ENCODE measurements around the gene ESYT3. TPM values are rescaled to one million over a fixed set of nuclear protein-coding genes. Genes with fewer than 3 reads are reported as not detected.

The ESYT3 gene, protein sequence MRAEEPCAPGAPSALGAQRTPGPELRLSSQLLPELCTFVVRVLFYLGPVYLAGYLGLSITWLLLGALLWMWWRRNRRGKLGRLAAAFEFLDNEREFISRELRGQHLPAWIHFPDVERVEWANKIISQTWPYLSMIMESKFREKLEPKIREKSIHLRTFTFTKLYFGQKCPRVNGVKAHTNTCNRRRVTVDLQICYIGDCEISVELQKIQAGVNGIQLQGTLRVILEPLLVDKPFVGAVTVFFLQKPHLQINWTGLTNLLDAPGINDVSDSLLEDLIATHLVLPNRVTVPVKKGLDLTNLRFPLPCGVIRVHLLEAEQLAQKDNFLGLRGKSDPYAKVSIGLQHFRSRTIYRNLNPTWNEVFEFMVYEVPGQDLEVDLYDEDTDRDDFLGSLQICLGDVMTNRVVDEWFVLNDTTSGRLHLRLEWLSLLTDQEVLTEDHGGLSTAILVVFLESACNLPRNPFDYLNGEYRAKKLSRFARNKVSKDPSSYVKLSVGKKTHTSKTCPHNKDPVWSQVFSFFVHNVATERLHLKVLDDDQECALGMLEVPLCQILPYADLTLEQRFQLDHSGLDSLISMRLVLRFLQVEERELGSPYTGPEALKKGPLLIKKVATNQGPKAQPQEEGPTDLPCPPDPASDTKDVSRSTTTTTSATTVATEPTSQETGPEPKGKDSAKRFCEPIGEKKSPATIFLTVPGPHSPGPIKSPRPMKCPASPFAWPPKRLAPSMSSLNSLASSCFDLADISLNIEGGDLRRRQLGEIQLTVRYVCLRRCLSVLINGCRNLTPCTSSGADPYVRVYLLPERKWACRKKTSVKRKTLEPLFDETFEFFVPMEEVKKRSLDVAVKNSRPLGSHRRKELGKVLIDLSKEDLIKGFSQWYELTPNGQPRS
- total RNA-seq, result under 1 TPM; 0.44 to 0.74 TPM

DNA sequence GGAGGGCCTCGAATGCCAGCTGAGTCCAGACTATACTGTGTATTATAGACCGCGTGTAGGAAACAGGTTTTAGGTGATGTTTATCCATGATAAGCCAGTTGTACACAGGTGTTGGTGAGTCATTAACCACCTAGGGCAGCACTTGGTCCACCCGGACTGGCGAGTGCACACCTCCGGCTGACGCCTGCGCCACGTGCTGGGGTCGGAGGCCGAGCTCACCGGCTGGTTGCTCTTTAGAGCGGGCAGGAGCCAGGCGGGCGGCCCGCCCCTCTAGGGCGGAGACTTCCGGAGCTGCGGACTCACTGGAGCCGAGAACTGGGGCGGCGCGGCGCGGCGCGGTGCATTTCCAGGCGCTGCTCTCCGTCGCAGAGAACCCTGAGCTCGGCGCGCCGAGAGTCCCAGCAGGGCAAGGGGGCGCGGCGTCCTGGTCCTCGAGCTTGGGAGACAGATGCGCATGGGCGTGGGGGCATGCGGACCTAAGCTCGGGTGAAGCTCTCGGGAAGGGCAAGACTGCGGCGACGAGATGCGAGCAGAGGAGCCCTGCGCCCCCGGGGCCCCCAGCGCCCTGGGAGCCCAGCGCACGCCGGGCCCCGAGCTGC lies at the start of gene ESYT3:
Gene ESYT3 (plus strand): TSS at position 341 of the 599 bp plus-strand sequence. CDS start 183 bp downstream, at position 524.
- Mint-ChIP-seq H3K27ac (no peak within 1 kb of the TSS), H3K4me1 (peaks cover 15% of the 10 kb centered on the region), H3K9me3 (no peaks in the 10 kb centered on the region), H3K36me3 (ENCODE audit: low read depth) (no peaks in the 10 kb centered on the region), H3K4me3 (peak within 1 kb of the TSS; percentile 70), H3K27me3 (peaks cover 53% of the 10 kb centered on the region)
- peak; percentile 69 for DNase-seq
- ChIA-PET POLR2A (interaction anchor here (0.5 kb wide), 1 partner anchor 12 kb away, joined by 3 read pairs; no protein-coding TSS in a partner anchor), CTCF (interaction anchor here (0.7 to 1.8 kb wide), 5 partner anchors 9 to 481 kb away, joined by 3 to 4 read pairs (median 3); no protein-coding TSS in a partner anchor)

DNA sequence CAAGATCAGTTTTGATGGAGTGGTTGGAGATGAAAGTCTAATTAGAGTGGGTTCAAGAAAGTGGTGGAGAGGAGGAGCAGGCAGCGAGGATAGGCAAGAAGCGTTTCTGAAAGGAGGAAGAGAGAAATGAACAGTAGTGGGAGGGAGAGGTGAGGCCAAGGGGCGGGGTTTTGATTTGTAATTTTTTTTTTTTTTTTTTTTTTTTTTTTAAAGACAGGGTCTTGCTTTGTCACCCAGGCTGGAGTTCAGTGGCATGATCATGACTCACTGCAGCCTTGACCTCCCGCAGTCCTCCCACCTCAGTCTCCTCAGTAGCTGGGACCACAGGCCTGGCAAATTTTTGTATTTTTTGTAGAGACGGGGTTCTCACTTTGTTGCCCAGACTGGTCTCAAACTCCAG lies 49.4 kb upstream of the ESYT3 start:
- ChIA-PET POLR2A (no interaction called here), CTCF (no interaction called here)
- Mint-ChIP-seq H3K36me3 (ENCODE audit: low read depth) (no peaks in the 10 kb centered on the region), H3K9me3 (no peaks in the 10 kb centered on the region), H3K4me3 (no peak overlapping the region), H3K4me1 (no peaks in the 10 kb centered on the region), H3K27me3 (peaks cover 2% of the 10 kb centered on the region), H3K27ac (no peak overlapping the region)
- no peak for DNase-seq

DNA sequence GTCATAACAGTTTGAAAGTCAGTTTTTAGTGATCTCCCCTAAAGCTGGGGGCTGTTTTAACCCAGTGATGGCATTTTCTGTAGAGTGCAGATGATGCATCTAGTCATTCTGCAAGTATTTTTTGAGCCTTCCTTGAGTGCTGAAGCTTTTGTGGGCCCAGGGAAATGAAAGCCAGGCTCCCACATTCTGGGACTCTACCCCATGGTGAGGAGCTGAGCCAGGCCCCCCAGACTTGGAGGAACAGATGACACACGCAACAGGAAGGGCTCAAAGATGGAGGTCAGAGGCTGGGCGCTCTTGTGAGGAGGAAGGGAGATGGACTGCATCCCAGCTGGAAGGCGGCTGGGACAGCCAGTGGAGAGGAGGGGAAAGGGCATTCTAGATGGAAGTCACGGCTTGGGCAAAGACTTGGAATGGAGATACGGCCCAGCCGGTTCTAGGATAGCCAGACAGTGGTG lies 45.2 kb upstream of the ESYT3 start:
- Mint-ChIP-seq H3K27ac (no peak overlapping the region), H3K4me3 (no peak overlapping the region), H3K36me3 (ENCODE audit: low read depth) (no peaks in the 10 kb centered on the region), H3K27me3 (peaks cover 2% of the 10 kb centered on the region), H3K9me3 (no peaks in the 10 kb centered on the region), H3K4me1 (peaks cover 6% of the 10 kb centered on the region)
- DNase-seq, result no peak
- ChIA-PET CTCF (no interaction called here), POLR2A (no interaction called here)

DNA sequence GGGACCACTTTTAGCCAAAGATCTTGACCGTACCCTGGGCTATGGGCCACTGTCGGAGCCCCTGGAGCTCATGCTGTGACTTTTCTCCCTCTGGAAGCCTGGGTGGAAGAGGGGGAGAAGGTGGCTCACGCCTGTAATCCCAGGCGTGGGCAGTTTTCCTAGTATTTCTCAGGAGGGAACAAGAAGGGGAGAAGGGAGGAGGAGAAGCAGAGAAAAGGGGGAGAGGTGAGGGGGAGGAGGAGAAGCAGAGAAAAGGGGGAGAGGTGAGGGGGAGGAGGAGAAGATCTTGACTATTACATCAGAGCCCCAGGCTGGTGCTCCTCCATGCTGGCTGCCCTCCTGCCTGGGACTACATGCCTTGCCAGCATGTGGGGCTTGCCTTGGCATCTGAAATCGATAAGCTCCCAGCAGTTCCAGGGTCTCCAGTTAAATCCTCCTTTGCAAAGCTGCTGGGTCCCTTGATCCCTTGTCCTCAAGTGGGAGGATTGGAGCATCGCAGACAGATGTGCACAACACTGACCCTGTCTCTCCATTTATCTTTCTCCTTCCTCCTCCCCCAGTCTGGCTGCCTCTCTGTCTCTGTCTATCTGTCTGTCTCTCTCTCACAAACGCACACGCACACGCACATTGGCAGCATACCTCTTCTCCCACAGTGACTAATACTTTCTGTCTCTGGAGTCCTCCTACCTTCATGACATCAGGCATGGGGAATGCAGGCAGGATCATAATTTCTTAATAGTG lies 44.4 kb upstream of the ESYT3 start:
- Mint-ChIP-seq H3K36me3 (ENCODE audit: low read depth) (no peaks in the 10 kb centered on the region), H3K4me1 (peaks cover 6% of the 10 kb centered on the region), H3K9me3 (no peaks in the 10 kb centered on the region), H3K27me3 (no peaks in the 10 kb centered on the region), H3K4me3 (no peak overlapping the region), H3K27ac (no peak overlapping the region)
- POLR2A ChIA-PET, result no interaction called here
- DNase-seq, result no peak
- CTCF ChIA-PET, result no interaction called here

DNA sequence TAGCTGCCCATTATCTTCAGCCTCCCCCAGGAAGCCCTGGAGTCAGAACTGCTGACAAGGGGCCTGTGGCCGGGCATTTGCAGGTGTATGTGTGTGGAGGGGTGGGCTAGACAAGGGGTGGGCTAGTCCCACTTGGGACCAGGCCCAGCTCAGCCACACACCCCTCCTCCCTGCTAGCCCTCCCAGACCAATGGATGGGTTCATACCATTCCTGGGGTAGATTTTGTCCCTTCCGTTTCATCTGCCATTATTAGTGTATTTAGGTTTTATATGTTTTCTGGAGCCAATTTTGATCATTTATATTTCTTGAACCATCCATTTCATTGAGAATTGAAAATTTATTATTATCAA lies 43.9 kb upstream of the ESYT3 start:
- Mint-ChIP-seq H3K4me3 (no peak overlapping the region), H3K36me3 (ENCODE audit: low read depth) (no peaks in the 10 kb centered on the region), H3K9me3 (no peaks in the 10 kb centered on the region)

DNA sequence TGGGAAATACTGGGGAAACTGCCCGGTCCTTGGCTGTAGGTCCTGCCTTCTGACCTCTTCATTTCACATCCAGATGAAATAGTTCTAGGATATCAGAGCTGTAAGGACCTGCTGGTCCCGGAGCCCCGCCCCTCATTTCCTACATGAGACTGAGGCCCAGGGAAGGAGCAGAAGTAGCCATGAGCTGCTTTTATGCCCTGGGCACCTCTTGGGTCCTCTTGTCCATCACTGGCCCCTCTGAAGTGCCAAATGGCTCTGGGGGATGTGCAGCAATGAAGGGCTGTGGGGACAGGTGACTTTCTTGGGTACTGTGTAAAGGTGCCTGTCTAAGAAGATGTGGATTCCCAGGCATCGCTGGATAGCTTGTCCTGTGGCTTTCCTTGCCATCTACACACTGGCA lies 40.3 kb upstream of the ESYT3 start:
- no peak for DNase-seq
- no peaks in the 10 kb centered on the region for H3K27me3 Mint-ChIP-seq
- no peaks in the 10 kb centered on the region for H3K9me3 Mint-ChIP-seq
- H3K4me1 Mint-ChIP-seq, result peaks cover 6% of the 10 kb centered on the region
- no peak overlapping the region for H3K4me3 Mint-ChIP-seq
- CTCF ChIA-PET, result interaction anchor here (1.3 kb wide), 1 partner anchor 35 kb away, joined by 3 read pairs; no protein-coding TSS in a partner anchor
- H3K36me3 Mint-ChIP-seq (ENCODE audit: low read depth), result no peaks in the 10 kb centered on the region
- no peak overlapping the region for H3K27ac Mint-ChIP-seq
- POLR2A ChIA-PET, result no interaction called here

More for the DNA sequence above, 43.9 kb upstream of the ESYT3 start:
- DNase-seq, result no peak
- Mint-ChIP-seq H3K27ac (no peak overlapping the region), H3K27me3 (no peaks in the 10 kb centered on the region), H3K4me1 (peaks cover 6% of the 10 kb centered on the region)
- ChIA-PET CTCF (no interaction called here), POLR2A (no interaction called here)

DNA sequence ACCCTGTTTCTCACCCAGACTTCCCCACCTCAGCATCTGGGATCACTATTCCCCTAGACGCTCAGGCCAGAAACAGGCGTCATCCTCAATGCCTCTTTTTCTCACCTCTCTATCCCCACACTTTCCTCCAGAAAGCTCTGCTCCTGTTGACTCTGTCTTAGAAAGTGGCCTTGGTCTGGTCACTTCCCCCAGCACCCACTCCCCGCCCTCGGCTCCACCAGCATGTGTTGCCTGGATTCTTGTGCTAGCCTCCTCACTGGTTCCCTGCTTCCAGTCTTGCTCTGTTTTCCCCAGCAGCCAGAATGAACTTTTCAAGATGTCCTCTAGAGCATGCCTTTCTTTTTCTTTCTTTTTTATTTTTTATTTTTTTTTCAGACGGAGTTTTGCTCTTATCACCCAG lies 39.7 kb upstream of the ESYT3 start:
- Mint-ChIP-seq H3K4me1 (peaks cover 6% of the 10 kb centered on the region), H3K27me3 (no peaks in the 10 kb centered on the region), H3K27ac (no peak overlapping the region), H3K36me3 (ENCODE audit: low read depth) (no peaks in the 10 kb centered on the region), H3K4me3 (no peak overlapping the region), H3K9me3 (no peaks in the 10 kb centered on the region)
- DNase-seq, result no peak
- ChIA-PET POLR2A (no interaction called here), CTCF (interaction anchor here (1.3 kb wide), 1 partner anchor 34 kb away, joined by 3 read pairs; no protein-coding TSS in a partner anchor)

DNA sequence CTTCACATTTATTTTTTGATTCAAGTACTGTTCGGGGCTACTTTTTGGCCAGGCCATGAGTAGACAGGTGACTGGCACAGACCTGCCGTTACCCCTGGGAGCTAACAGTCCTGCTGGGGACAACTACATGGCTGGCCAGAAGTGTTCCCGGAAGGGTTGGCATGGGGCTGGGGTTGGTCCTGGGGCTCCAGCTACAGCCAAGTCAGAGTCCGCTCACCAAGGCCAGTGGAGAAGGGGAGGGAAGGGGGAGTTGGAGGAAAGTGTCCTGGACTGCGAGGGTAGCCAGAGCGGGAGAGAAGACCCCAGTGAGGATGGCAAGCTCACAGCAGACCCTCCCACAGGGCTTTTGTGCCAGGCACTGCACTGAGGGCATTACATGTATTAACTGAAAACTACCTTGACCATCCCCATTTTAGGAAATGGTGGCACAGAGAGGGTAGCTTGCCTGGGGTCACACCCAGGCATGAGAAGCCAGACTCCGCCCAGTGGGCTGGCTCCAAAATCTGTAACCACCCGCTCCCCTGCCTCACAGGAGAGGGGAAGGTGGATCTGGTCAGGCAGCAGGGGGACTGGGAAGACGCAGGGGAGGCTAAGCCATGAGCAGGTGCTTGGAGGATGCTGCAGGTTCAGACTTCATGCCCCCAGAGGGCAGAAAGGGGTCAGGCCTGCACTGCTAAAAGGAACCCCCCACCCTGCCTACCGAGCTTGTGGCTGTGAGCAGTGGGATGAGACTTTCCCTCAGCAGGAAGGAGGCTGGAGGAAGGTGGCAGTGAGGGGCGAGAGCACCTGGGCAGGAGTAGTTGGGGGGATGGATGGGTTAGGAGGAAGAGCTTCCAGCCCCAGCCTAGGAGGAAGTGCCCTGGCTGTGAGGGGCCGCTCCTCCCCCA lies 38.3 kb upstream of the ESYT3 start:
- Mint-ChIP-seq H3K27ac (no peak overlapping the region), H3K4me3 (no peak overlapping the region), H3K36me3 (ENCODE audit: low read depth) (no peaks in the 10 kb centered on the region), H3K4me1 (peaks cover 6% of the 10 kb centered on the region), H3K9me3 (no peaks in the 10 kb centered on the region), H3K27me3 (no peaks in the 10 kb centered on the region)
- ChIA-PET POLR2A (no interaction called here), CTCF (interaction anchor here (1.8 kb wide), 1 partner anchor 16 kb away, joined by 5 read pairs; no protein-coding TSS in a partner anchor)
- no peak for DNase-seq

DNA sequence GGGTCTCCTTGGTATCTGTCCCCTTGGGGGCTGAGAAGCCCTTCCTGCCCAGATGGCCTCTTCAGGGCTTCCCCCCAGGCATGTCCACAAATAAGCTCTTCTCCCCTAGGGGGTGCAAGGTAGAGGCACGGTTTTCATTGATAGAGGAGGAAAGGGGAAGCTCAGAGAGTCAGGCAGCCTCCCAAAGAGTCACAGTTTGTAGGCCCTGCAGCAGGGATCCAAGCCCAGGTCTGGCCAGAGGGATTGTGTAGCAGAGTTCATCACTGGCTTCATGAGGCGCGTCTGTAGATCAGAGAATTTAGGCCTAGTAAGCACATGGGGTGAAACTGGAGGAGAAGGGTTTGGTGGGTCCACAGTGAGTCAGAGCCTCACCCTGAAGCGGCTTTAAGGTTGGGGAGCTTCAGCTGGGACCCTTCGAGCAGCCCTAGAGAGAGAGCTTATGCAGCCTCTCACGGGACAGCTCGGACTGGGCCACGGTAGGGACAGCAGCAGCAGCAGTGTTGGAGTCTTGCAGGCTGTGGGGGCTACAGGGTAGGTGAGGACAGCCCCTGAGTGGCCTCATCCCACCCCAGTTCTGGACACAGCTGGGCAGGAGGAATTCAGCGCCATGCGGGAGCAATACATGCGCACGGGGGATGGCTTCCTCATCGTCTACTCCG lies 37.5 kb upstream of the ESYT3 start:
- CTCF ChIA-PET, result interaction anchor here (1.8 kb wide), 1 partner anchor 15 kb away, joined by 5 read pairs; no protein-coding TSS in a partner anchor
- Mint-ChIP-seq H3K36me3 (ENCODE audit: low read depth) (no peaks in the 10 kb centered on the region), H3K27me3 (no peaks in the 10 kb centered on the region), H3K4me3 (no peak overlapping the region), H3K9me3 (no peaks in the 10 kb centered on the region), H3K27ac (no peak overlapping the region), H3K4me1 (peaks cover 6% of the 10 kb centered on the region)
- POLR2A ChIA-PET, result no interaction called here
- no peak for DNase-seq

DNA sequence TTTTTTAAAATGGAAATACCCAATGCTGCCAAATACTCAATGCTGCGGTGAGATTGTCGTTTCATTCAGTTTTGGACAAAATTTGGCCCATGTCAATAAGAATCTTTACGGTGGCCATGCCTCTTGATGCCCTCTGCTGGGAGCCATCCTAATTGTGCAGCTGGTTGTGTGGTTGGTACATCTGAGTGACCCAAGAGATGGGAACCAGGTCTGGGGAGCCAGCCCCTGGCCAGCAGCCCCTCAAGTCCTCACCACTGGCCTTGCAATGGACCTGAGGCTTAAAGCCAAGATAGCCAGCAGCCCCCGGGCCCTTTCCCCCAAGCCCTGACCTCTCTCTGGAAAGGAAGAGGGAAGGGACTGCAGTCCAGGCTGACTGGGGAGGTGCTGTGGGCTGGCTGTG lies 36.4 kb upstream of the ESYT3 start:
- H3K4me1 Mint-ChIP-seq, result peaks cover 1% of the 10 kb centered on the region
- H3K36me3 Mint-ChIP-seq (ENCODE audit: low read depth), result no peaks in the 10 kb centered on the region
- H3K9me3 Mint-ChIP-seq, result no peaks in the 10 kb centered on the region
- H3K27ac Mint-ChIP-seq, result no peak overlapping the region
- H3K4me3 Mint-ChIP-seq, result no peak overlapping the region
- DNase-seq, result no peak
- POLR2A ChIA-PET, result no interaction called here
- no peaks in the 10 kb centered on the region for H3K27me3 Mint-ChIP-seq
- CTCF ChIA-PET, result interaction anchor here (0.7 kb wide), 1 partner anchor 304 kb away, joined by 3 read pairs; no protein-coding TSS in a partner anchor

DNA sequence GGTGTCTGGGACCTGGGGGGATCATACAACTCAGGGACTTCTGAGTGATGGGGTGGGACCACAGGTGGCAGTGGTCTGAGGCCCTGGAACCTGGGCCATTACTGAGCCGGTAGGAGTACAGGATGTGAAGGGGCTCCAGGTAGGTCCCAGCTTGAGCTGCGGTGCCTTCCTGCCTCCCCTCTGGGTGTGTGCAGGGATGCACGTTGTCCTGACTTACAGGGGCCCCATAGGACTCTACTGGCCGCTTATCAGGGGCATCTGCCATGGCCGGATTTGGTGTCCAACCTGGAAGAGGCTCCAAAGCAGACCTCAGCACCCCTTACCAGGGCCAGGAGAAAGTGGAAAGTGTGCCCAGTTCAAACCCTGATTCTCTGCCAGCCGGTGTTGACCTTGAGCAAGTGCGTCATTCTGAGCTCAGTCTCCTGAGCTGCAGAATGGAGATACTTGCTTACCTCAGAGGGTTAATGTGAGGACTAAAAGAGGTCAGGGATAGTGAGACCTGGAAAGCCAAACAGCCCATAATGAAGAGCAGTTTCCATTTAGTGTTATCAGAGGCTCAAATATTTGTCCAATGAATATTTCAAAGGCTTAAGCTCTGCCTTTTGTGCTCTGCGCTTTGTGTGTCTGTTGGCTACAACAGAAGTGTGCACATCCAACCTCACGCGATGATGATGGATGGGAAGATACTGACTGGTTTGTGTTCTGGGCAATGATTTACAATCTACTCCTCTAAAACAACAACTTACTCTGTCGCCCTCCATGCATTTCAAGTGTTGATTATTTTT lies 35.4 kb upstream of the ESYT3 start:
- CTCF ChIA-PET, result no interaction called here
- Mint-ChIP-seq H3K4me3 (no peak overlapping the region), H3K9me3 (no peaks in the 10 kb centered on the region), H3K4me1 (no peaks in the 10 kb centered on the region), H3K36me3 (ENCODE audit: low read depth) (no peaks in the 10 kb centered on the region), H3K27ac (no peak overlapping the region), H3K27me3 (no peaks in the 10 kb centered on the region)
- POLR2A ChIA-PET, result no interaction called here
- DNase-seq, result no peak
